CD14-positive monocyte (primary cell): Measurements from ENCODE around the gene CHD1. TPM values are rescaled to one million over a fixed set of nuclear protein-coding genes. Genes with fewer than 3 reads are reported as not detected.

Experiments
- DNase-seq, 3 donors: peaks; one replicate each; pipeline ENCODE4 v3.0.0-alpha.2; 2011 to 2022
- H2AFZ ChIP-seq: 2 replicates; pipeline ENCODE4 v1.6.0; 2012; ENCODE audit warnings: mild to moderate bottlenecking, low read depth, low read length, inconsistent platforms; ENCODE audit not compliant: insufficient read depth, poor library complexity, severe bottlenecking
- H3K27ac ChIP-seq, 2 donors: 1 replicate in 1 of 2; 2 replicates in 1 of 2; pipeline ENCODE4 v1.5.1; 2012 to 2013; ENCODE audit warnings: low read length in 2 of 2, control low read depth in 1 of 2, inconsistent platforms in 1 of 2, low read depth in 1 of 2, mild to moderate bottlenecking in 1 of 2
- H3K27me3 ChIP-seq, 2 donors: one replicate each; pipeline versions ENCODE4 v1.6.0 to v1.6.1; 2011 to 2013; ENCODE audit warnings: low read length in 2 of 2; ENCODE audit not compliant: control insufficient read depth in 2 of 2, insufficient read depth in 2 of 2
- H3K36me3 ChIP-seq, 2 donors: replicated peaks in 1 of 2; 1 replicate in 1 of 2; 2 replicates in 1 of 2; pipeline versions ENCODE4 v1.5.1 to v1.6.1; 2012 to 2013; ENCODE audit warnings: low read length in 2 of 2, control low read depth in 1 of 2, inconsistent platforms in 1 of 2, mild to moderate bottlenecking in 1 of 2; ENCODE audit not compliant: insufficient read depth in 2 of 2, control insufficient read depth in 1 of 2
- H3K4me1 ChIP-seq, 2 donors: 1 replicate in 1 of 2; 2 replicates in 1 of 2; pipeline versions ENCODE4 v1.5.1 to v1.6.1; 2012 to 2013; ENCODE audit warnings: low read length in 2 of 2, control low read depth in 1 of 2, inconsistent platforms in 1 of 2, mild to moderate bottlenecking in 1 of 2, moderate library complexity in 1 of 2; ENCODE audit not compliant: insufficient read depth in 2 of 2, control insufficient read depth in 1 of 2
- H3K4me2 ChIP-seq: replicated peaks from 2 replicates; pipeline ENCODE3; 2012; ENCODE audit warnings: low read length, moderate library complexity, mild to moderate bottlenecking; ENCODE audit not compliant: poor library complexity, severe bottlenecking; ENCODE audit errors: extremely low read depth
- H3K4me3 ChIP-seq, 3 experiments: fragments of 200-600 bp in 1 of 3; sonication (generic) in 1 of 3; replicated peaks in 1 of 3; 1 replicate in 2 of 3; 2 replicates in 1 of 3; pipeline ENCODE4 v1.5.1; 2011 to 2013; ENCODE audit warnings: low read length in 3 of 3, mild to moderate bottlenecking in 3 of 3, control low read depth in 2 of 3, low read depth in 2 of 3, inconsistent platforms in 1 of 3, moderate library complexity in 1 of 3
- H3K79me2 ChIP-seq: 2 replicates; pipeline ENCODE4 v1.6.0; 2012; ENCODE audit warnings: mild to moderate bottlenecking, control low read depth, inconsistent platforms, low read length, moderate library complexity; ENCODE audit not compliant: insufficient read depth
- H3K9ac ChIP-seq: 2 replicates; pipeline ENCODE4 v1.6.0; 2017; ENCODE audit warnings: low read length, mild to moderate bottlenecking; ENCODE audit not compliant: insufficient read depth, poor library complexity, severe bottlenecking
- H3K9me3 ChIP-seq, 2 donors: replicated peaks in 1 of 2; 1 replicate in 1 of 2; 2 replicates in 1 of 2; pipeline versions ENCODE4 v1.5.1 to v1.6.1; 2012 to 2013; ENCODE audit warnings: low read length in 2 of 2, control low read depth in 1 of 2; ENCODE audit not compliant: control insufficient read depth in 1 of 2, insufficient read depth in 1 of 2
- H4K20me1 ChIP-seq: 2 replicates; pipeline ENCODE4 v1.6.0; 2012; ENCODE audit warnings: mild to moderate bottlenecking, low read length, control low read depth, moderate library complexity; ENCODE audit not compliant: insufficient read depth
- H3K27ac Mint-ChIP-seq, 7 donors: one replicate each; pipeline ENCODE4 v1.8.0; 2020; ENCODE audit warnings: mild to moderate bottlenecking in 7 of 7, mixed read lengths in 7 of 7, moderate library complexity in 6 of 7, inconsistent platforms in 2 of 7
- H3K27me3 Mint-ChIP-seq, 3 donors: one replicate each; pipeline ENCODE4 v1.8.0; 2021 to 2022; ENCODE audit warnings: low read depth in 3 of 3, mild to moderate bottlenecking in 3 of 3, mixed read lengths in 3 of 3, moderate library complexity in 3 of 3, inconsistent platforms in 1 of 3
- H3K36me3 Mint-ChIP-seq, 2 donors: one replicate each; pipeline ENCODE4 v1.8.0; 2020; ENCODE audit warnings: mixed read lengths in 2 of 2, inconsistent platforms in 1 of 2, mild to moderate bottlenecking in 1 of 2
- H3K4me1 Mint-ChIP-seq: one replicate; pipeline ENCODE4 v1.8.0; 2020; ENCODE audit warnings: mild to moderate bottlenecking, mixed read lengths
- H3K4me3 Mint-ChIP-seq, 2 donors: one replicate each; pipeline ENCODE4 v1.8.0; 2020; ENCODE audit warnings: mild to moderate bottlenecking in 2 of 2, mixed read lengths in 2 of 2, moderate library complexity in 1 of 2
- H3K9me3 Mint-ChIP-seq, 7 donors: one replicate each; pipeline ENCODE4 v1.8.0; 2020 to 2022; ENCODE audit warnings: mixed read lengths in 7 of 7, mild to moderate bottlenecking in 6 of 7, moderate library complexity in 6 of 7, inconsistent platforms in 2 of 7
- WGBS: methylation state at CpG from one replicate; pipeline ENCODE4 v1.1.5; 2013; ENCODE audit warnings: missing lambda C conversion rate; ENCODE audit not compliant: insufficient coverage; 5-methylcytosine and 5-hydroxymethylcytosine counted together
- intact Hi-C, 2 donors: fragments of 100-400 bp; cut with micrococcal nuclease; formaldehyde crosslinking; loops; one replicate each; pipeline versions ENCODE4 v1.15.0 to v1.15.1; 2023
- polyA plus RNA-seq, 3 donors: library from polyadenylated mRNA; depleted of rRNA in 1 of 3; unstranded in 2 of 3; stranded (reverse) in 1 of 3; fragments of 300-500 nt in 2 of 3; fragments of >200 nt in 1 of 3; fragmentation: Illumina TruSeq in 2 of 3; gene quantifications; 1 replicate in 2 of 3; 2 replicates in 1 of 3; pipeline ENCODE4 v1.2.3, GENCODE V29; 2012 to 2021
- TF ChIP-seq, protein P1 (sequence below): fragments of 200-600 bp; IDR thresholded peaks from one replicate; pipeline ENCODE4 v1.8.0; 2022; ENCODE audit warnings: antibody characterized with exemption, mild to moderate bottlenecking

CHD1 gene
- polyA plus RNA-seq, 3 donors, result 3.1 to 45.7 (median 6.7) TPM

DNA sequence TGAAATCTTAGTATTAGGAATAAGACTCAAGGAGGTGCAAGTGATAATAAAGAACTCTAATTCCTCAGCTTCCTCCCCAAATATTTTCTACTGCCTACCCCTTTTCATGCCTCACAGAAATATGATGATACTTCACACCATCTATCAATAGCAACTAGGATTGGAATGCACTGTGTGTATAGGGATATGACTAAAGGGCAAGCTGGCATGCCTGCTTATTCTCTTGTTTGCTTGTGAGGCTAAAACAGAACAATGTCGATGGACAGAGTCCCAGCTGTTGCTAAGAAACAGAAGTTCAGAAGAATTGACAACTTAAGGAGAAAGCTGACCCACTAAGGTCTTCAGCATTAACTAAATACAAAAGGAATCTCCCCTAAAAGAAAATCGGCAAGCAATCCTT, 9.7 kb upstream of the CHD1 start:
- Histone ChIP-seq H3K4me1 (peaks cover 60 to 67% of the 10 kb centered on the region in 2 donors), H4K20me1 (no peaks in the 10 kb centered on the region), H3K9ac (no peak overlapping the region), H3K4me2 (no peak overlapping the region), H3K4me3 (no peak overlapping the region), H3K36me3 (no peaks in the 10 kb centered on the region), H3K27ac (no peak overlapping the region), H3K9me3 (no peaks in the 10 kb centered on the region), H3K27me3 (no peaks in the 10 kb centered on the region), H3K79me2 (peaks cover 28% of the 10 kb centered on the region), H2AFZ (no peak overlapping the region)
- Mint-ChIP-seq H3K36me3 (peaks cover 3 to 4% of the 10 kb centered on the region in 2 donors), H3K9me3 (no peaks in the 10 kb centered on the region), H3K4me3 (no peak overlapping the region), H3K4me1 (peaks cover 67% of the 10 kb centered on the region), H3K27ac (peak overlapping the region in 1 of 7 donors; percentile 48), H3K27me3 (no peaks in the 10 kb centered on the region)
- intact Hi-C loops, result no loop called here
- WGBS, result 71% methylated on average over 2 of the region's 2 CpGs
- TF ChIP-seq, protein P1, sequence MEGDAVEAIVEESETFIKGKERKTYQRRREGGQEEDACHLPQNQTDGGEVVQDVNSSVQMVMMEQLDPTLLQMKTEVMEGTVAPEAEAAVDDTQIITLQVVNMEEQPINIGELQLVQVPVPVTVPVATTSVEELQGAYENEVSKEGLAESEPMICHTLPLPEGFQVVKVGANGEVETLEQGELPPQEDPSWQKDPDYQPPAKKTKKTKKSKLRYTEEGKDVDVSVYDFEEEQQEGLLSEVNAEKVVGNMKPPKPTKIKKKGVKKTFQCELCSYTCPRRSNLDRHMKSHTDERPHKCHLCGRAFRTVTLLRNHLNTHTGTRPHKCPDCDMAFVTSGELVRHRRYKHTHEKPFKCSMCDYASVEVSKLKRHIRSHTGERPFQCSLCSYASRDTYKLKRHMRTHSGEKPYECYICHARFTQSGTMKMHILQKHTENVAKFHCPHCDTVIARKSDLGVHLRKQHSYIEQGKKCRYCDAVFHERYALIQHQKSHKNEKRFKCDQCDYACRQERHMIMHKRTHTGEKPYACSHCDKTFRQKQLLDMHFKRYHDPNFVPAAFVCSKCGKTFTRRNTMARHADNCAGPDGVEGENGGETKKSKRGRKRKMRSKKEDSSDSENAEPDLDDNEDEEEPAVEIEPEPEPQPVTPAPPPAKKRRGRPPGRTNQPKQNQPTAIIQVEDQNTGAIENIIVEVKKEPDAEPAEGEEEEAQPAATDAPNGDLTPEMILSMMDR, result no peak
- DNase-seq, result no peak

DNA sequence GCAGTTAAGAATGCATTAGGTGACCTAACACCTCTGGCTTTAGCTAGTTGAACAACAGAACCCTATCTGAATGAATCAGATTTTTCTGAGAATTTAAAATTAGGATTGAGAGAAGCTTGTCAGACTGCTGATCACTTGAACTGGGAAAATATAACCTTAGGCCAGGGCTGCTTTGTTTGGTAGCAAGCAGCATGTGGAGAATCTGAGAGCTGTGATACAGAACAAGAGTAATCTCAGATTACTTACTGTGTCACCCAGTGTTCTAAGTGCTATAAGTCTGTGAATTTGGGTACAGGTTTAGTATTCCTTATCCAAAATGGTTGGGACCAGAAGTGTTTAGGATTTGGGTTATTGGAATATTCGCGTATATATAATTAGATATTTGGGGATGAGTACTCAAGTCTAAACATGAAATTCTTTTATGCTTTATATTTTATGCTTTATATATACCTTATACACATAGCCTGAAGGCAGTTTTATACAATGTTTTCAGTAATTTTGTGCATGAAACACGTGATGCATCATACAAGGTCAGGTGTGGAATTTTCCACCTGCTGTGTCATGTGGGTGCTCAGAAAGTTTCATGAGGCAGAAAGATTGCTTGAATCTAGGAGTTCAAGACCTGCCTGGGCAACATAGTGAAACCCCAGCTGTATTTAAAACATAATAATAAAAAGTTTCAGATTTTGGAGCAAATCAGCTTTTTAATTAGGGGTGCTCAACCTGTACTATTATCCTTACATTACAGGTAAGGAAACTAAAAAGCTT, 8.3 kb upstream of the CHD1 start:
- Histone ChIP-seq H3K36me3 (no peaks in the 10 kb centered on the region), H3K9me3 (no peaks in the 10 kb centered on the region), H3K4me3 (no peak overlapping the region), H2AFZ (no peak overlapping the region), H3K4me2 (no peak overlapping the region), H3K4me1 (peaks cover 61 to 67% of the 10 kb centered on the region in 2 donors), H3K27me3 (no peaks in the 10 kb centered on the region), H3K27ac (no peak overlapping the region), H3K79me2 (peaks cover 37% of the 10 kb centered on the region), H3K9ac (no peak overlapping the region), H4K20me1 (no peaks in the 10 kb centered on the region)
- TF ChIP-seq, protein P1, result no peak
- no CpG with 5 or more reads among the region's 3 CpGs for WGBS
- DNase-seq, result no peak
- intact Hi-C loops, result no loop called here
- H3K36me3 Mint-ChIP-seq, result peaks cover 3 to 13% of the 10 kb centered on the region in 2 donors
- no peaks in the 10 kb centered on the region for H3K9me3 Mint-ChIP-seq
- H3K4me3 Mint-ChIP-seq, result no peak overlapping the region
- no peaks in the 10 kb centered on the region for H3K27me3 Mint-ChIP-seq
- H3K4me1 Mint-ChIP-seq, result peaks cover 67% of the 10 kb centered on the region
- H3K27ac Mint-ChIP-seq, result no peak overlapping the region
